IMR-90 (cell line): ENCODE results near the gene HCFC1. TPM values are rescaled to one million over a fixed set of nuclear protein-coding genes. Genes with fewer than 3 reads are reported as not detected.

ENCODE experiments used
- ATAC-seq: fragments of 200-7000 bp; cut with Tn5 transposase; 2 replicates; pipeline ENCODE4 v1.9.1; 2020; ENCODE audit warnings: low read depth, mild to moderate bottlenecking, moderate library complexity
- BruUV-seq: library from RNA; stranded (reverse); fragments of 400-500 nt; replicated peaks from 2 replicates; lab custom pipeline; 2021; lab: Mats Ljungman, UMichigan
- CTCF ChIA-PET: fragments of 300-600 bp; formaldehyde crosslinking; extraction: SDS; loops from one replicate; lab custom pipeline; 2021; ENCODE audit warnings: antibody characterized with exemption; lab: Yijun Ruan, JAX
- POLR2A ChIA-PET: fragments of 300-600 bp; sonication (Branson Sonifier 250); formaldehyde crosslinking; loops from one replicate; lab custom pipeline; 2022; ENCODE audit warnings: antibody characterized with exemption; ENCODE audit not compliant: unreplicated experiment; lab: Charles Lee
- DNase-seq: peaks from one replicate; pipeline ENCODE4 v3.0.0; 2013
- H2AFZ ChIP-seq: replicated peaks from 2 replicates; pipeline ENCODE3; 2013; ENCODE audit warnings: low read length, mild to moderate bottlenecking; ENCODE audit not compliant: poor library complexity
- H2AK5ac ChIP-seq: 2 replicates; pipeline ENCODE4 v1.6.1; 2013; ENCODE audit warnings: low read depth, low read length, inconsistent platforms
- H2AK9ac ChIP-seq: replicated peaks from 2 replicates; pipeline ENCODE3; 2013; ENCODE audit warnings: mild to moderate bottlenecking, low read depth, low read length, moderate library complexity; ENCODE audit not compliant: poor library complexity
- H2BK120ac ChIP-seq: 2 replicates; pipeline ENCODE4 v1.6.1; 2013; ENCODE audit warnings: low read depth, low read length, inconsistent platforms
- H2BK15ac ChIP-seq: 3 replicates; pipeline ENCODE4 v1.6.1; 2013; ENCODE audit warnings: low read depth, low read length, inconsistent platforms
- H2BK20ac ChIP-seq: 2 replicates; pipeline ENCODE4 v1.6.1; 2013; ENCODE audit warnings: low read depth, mild to moderate bottlenecking, inconsistent platforms, low read length, moderate library complexity
- H2BK5ac ChIP-seq: 2 replicates; pipeline ENCODE4 v1.6.1; 2013; ENCODE audit warnings: mild to moderate bottlenecking, low read depth, low read length, inconsistent platforms; ENCODE audit not compliant: poor library complexity, severe bottlenecking
- H3K14ac ChIP-seq: replicated peaks from 2 replicates; pipeline ENCODE4 v1.6.1; 2013; ENCODE audit warnings: low read depth, low read length, inconsistent platforms
- H3K18ac ChIP-seq: 2 replicates; pipeline ENCODE4 v1.6.1; 2013; ENCODE audit warnings: low read depth, low read length, control low read depth
- H3K23ac ChIP-seq: 2 replicates; pipeline ENCODE4 v1.6.1; 2013; ENCODE audit warnings: low read depth, low read length, inconsistent platforms
- H3K27ac ChIP-seq: 2 replicates; pipeline ENCODE4 v1.5.1; 2013; ENCODE audit warnings: mild to moderate bottlenecking, control low read depth, low read length; ENCODE audit not compliant: insufficient read depth
- H3K27me3 ChIP-seq: 2 replicates; pipeline ENCODE4 v1.6.1; 2013; ENCODE audit warnings: low read length; ENCODE audit not compliant: control insufficient read depth, insufficient read depth
- H3K36me3 ChIP-seq: 2 replicates; pipeline ENCODE4 v1.6.1; 2013; ENCODE audit warnings: low read length, mixed read lengths; ENCODE audit not compliant: control insufficient read depth, insufficient read depth
- H3K4ac ChIP-seq: 2 replicates; pipeline ENCODE4 v1.6.1; 2013; ENCODE audit warnings: low read depth, low read length, inconsistent platforms
- H3K4me1 ChIP-seq: 2 replicates; pipeline ENCODE4 v1.6.1; 2013; ENCODE audit warnings: low read length, mixed read lengths; ENCODE audit not compliant: control insufficient read depth, insufficient read depth
- H3K4me2 ChIP-seq: 2 replicates; pipeline ENCODE4 v1.6.1; 2013; ENCODE audit warnings: low read depth, mild to moderate bottlenecking, control low read depth, low read length, moderate library complexity
- H3K4me3 ChIP-seq: 2 replicates; pipeline ENCODE4 v1.5.1; 2013; ENCODE audit warnings: low read depth, mild to moderate bottlenecking, control low read depth, low read length, moderate library complexity; ENCODE audit not compliant: insufficient read depth
- H3K56ac ChIP-seq: 2 replicates; pipeline ENCODE4 v1.6.1; 2013; ENCODE audit warnings: low read length, inconsistent platforms; ENCODE audit not compliant: insufficient read depth; ENCODE audit errors: extremely low read depth
- H3K79me1 ChIP-seq, 2 experiments: 2 replicates each; pipeline ENCODE4 v1.6.1; 2013; ENCODE audit warnings: low read length in 2 of 2, inconsistent platforms in 1 of 2, low read depth in 1 of 2
- H3K9ac ChIP-seq: 2 replicates; pipeline ENCODE4 v1.6.1; 2013; ENCODE audit warnings: low read depth, low read length, control low read depth
- H3K9me1 ChIP-seq: 2 replicates; pipeline ENCODE4 v1.6.1; 2013; ENCODE audit warnings: low read length, inconsistent platforms; ENCODE audit not compliant: insufficient read depth
- H3K9me3 ChIP-seq: 2 replicates; pipeline ENCODE4 v1.6.1; 2013; ENCODE audit warnings: low read length; ENCODE audit not compliant: control insufficient read depth, insufficient read depth
- H4K20me1 ChIP-seq: 2 replicates; pipeline ENCODE4 v1.6.1; 2013; ENCODE audit warnings: low read length, inconsistent platforms; ENCODE audit not compliant: insufficient read depth
- H4K5ac ChIP-seq: 2 replicates; pipeline ENCODE4 v1.6.1; 2013; ENCODE audit warnings: mild to moderate bottlenecking, low read depth, low read length, control low read depth
- H4K8ac ChIP-seq, 2 experiments: 2 replicates each; pipeline ENCODE4 v1.6.1; 2013; ENCODE audit warnings: low read depth in 2 of 2, low read length in 2 of 2, control low read depth in 1 of 2, inconsistent platforms in 1 of 2
- H4K91ac ChIP-seq: 2 replicates; pipeline ENCODE4 v1.6.1; 2013; ENCODE audit warnings: low read depth, low read length, inconsistent platforms; ENCODE audit not compliant: insufficient read depth
- BHLHE40 ChIP-seq: fragments of 150-350 bp; IDR thresholded peaks from 2 replicates; pipeline ENCODE4 v1.6.1; 2016; ENCODE audit warnings: mild to moderate bottlenecking, low read depth, low read length
- CEBPB ChIP-seq: IDR thresholded peaks from 2 replicates; pipeline ENCODE4 v1.6.1; 2012; ENCODE audit warnings: low read depth, low read length, improper control_type of control experiment
- CHD1 ChIP-seq: IDR thresholded peaks from 2 replicates; pipeline ENCODE4 v1.6.1; 2012; ENCODE audit warnings: low read depth, low read length, improper control_type of control experiment
- ELK1 ChIP-seq: fragments of 150-350 bp; IDR thresholded peaks from 2 replicates; pipeline ENCODE4 v1.6.1; 2016; ENCODE audit warnings: low read depth, mild to moderate bottlenecking, low read length, moderate library complexity, borderline replicate concordance
- FOS ChIP-seq: fragments of 150-350 bp; IDR thresholded peaks from 2 replicates; pipeline ENCODE4 v1.6.1; 2016; ENCODE audit warnings: low read depth, low read length
- MAFK ChIP-seq: IDR thresholded peaks from 2 replicates; pipeline ENCODE4 v1.6.1; 2012; ENCODE audit warnings: low read depth, low read length, improper control_type of control experiment
- MAZ ChIP-seq: IDR thresholded peaks from 2 replicates; pipeline ENCODE4 v1.6.1; 2012; ENCODE audit warnings: low read depth, mild to moderate bottlenecking, low read length, improper control_type of control experiment, moderate library complexity, borderline replicate concordance
- MXI1 ChIP-seq: IDR thresholded peaks from 2 replicates; pipeline ENCODE4 v1.6.1; 2012; ENCODE audit warnings: low read depth, mild to moderate bottlenecking, low read length, moderate library complexity, borderline replicate concordance
- NFE2L2 ChIP-seq: fragments of 150-350 bp; IDR thresholded peaks from 2 replicates; pipeline ENCODE4 v1.6.1; 2016; ENCODE audit warnings: low read depth, mild to moderate bottlenecking, low read length
- POLR2A ChIP-seq: IDR thresholded peaks from 2 replicates; pipeline ENCODE4 v1.6.1; 2012; ENCODE audit warnings: mild to moderate bottlenecking, low read depth, low read length
- RAD21 ChIP-seq: IDR thresholded peaks from 2 replicates; pipeline ENCODE4 v1.6.1; 2012; ENCODE audit warnings: low read length, improper control_type of control experiment
- RCOR1 ChIP-seq: IDR thresholded peaks from 2 replicates; pipeline ENCODE4 v1.6.1; 2012; ENCODE audit warnings: mild to moderate bottlenecking, low read length, improper control_type of control experiment; ENCODE audit not compliant: insufficient replicate concordance
- RFX5 ChIP-seq: IDR thresholded peaks from 2 replicates; pipeline ENCODE4 v1.8.0; 2012; ENCODE audit warnings: low read depth, mild to moderate bottlenecking, low read length, moderate library complexity
- SMC3 ChIP-seq: fragments of 150-350 bp; IDR thresholded peaks from 2 replicates; pipeline ENCODE4 v1.6.1; 2016; ENCODE audit warnings: low read depth, mild to moderate bottlenecking, antibody characterized with exemption, low read length, moderate library complexity
- USF2 ChIP-seq: fragments of 150-350 bp; IDR thresholded peaks from 2 replicates; pipeline ENCODE4 v1.6.1; 2017; ENCODE audit warnings: mild to moderate bottlenecking, antibody characterized with exemption, low read length, low read depth
- WGBS, 2 experiments: methylation state at CpG; one replicate each; pipeline versions ENCODE4 v1.1.5 to v1.1.7; 2013; ENCODE audit warnings: missing lambda C conversion rate in 2 of 2; ENCODE audit not compliant: insufficient read length in 1 of 2; ENCODE audit errors: extremely low coverage in 2 of 2; 5-methylcytosine and 5-hydroxymethylcytosine counted together
- dilution Hi-C: fragments of 300-500 bp; cut with HindIII; formaldehyde crosslinking; loops from one replicate; pipeline ENCODE4 v1.14.3; 2018; ENCODE audit warnings: low sequenced_read_pairs; ENCODE audit not compliant: unreplicated experiment
- in situ Hi-C: fragments of 300-500 bp; cut with MboI; formaldehyde crosslinking; loops from 3 replicates; pipeline ENCODE4 v1.14.3; 2019; ENCODE audit warnings: low sequenced_read_pairs, inconsistent platforms, mixed read lengths
- intact Hi-C: fragments of 100-400 bp; cut with micrococcal nuclease; formaldehyde crosslinking; loops from 2 replicates; pipeline ENCODE4 v1.10.0; 2022
- polyA plus RNA-seq, 3 experiments: library from polyadenylated mRNA; depleted of rRNA; stranded (reverse); fragments of >200 nt; gene quantifications; 2 replicates each; pipeline ENCODE4 v1.2.3, GENCODE V29; 2012; ENCODE audit warnings: low replicate concordance in 1 of 3
- total RNA-seq: library from RNA; depleted of rRNA; stranded (reverse); fragments of >200 nt; gene quantifications from 2 replicates; pipeline ENCODE4 v1.2.3, GENCODE V29; 2012
- TF ChIP-seq, protein P1 (sequence below): conservative IDR thresholded peaks from 2 replicates; pipeline ENCODE4 v1.5.1; 2012; ENCODE audit warnings: mild to moderate bottlenecking, low read depth, low read length, improper control_type of control experiment

The HCFC1 gene
- total and polyA plus RNA-seq, 2 of the 4 experiments (the other 2 are of a cell fraction): 3.2 to 17.6 TPM

DNA sequence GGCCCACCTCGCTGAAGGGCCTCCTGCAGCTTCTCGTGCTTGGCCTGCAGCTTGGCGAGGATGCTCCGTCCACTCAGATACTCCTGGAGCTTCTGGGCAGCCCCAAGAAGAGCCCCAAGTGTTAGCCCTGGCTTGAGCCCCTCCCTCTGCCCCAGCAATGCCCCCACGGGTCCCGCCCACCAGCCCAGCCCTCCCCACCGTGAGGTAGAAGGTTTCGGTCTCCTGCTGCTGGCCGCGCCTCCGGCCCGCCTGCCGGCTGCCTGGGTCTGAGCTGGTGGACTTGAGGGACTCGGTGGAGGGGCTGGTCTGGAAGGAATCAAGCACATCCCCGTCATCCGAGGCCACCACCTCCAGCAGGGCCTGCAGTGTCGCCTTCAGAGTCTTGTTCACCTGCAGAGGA is 58.4 kb downstream of the HCFC1 start:
- Histone ChIP-seq H3K4me2 (no peak overlapping the region), H3K9me1 (no peaks in the 10 kb centered on the region), H4K8ac (no peak overlapping the region), H3K79me1 (no peaks in the 10 kb centered on the region), H3K9me3 (no peaks in the 10 kb centered on the region; the same call in 1 of the 2 replicates), H3K36me3 (no peaks in the 10 kb centered on the region), H2AK5ac (no peak overlapping the region), H3K27ac (no peak overlapping the region), H2AK9ac (no peak overlapping the region), H3K27me3 (peaks cover 19% of the 10 kb centered on the region), H3K23ac (no peak overlapping the region), H2BK15ac (no peak overlapping the region), H3K56ac (no peak overlapping the region), H2BK5ac (no peak overlapping the region), H2BK20ac (no peak overlapping the region), H2AFZ (no peak overlapping the region), H3K14ac (no peak overlapping the region), H3K18ac (no peak overlapping the region), H3K4me1 (no peaks in the 10 kb centered on the region), H3K4ac (no peak overlapping the region), H4K5ac (no peak overlapping the region), H3K4me3 (no peak overlapping the region), H2BK120ac (no peak overlapping the region), H4K20me1 (no peaks in the 10 kb centered on the region), H4K91ac (no peak overlapping the region), H3K9ac (no peak overlapping the region)
- dilution Hi-C loops: no loop called here
- no peak for TF ChIP-seq MAZ
- no peak for TF ChIP-seq RFX5
- TF ChIP-seq, protein P1, sequence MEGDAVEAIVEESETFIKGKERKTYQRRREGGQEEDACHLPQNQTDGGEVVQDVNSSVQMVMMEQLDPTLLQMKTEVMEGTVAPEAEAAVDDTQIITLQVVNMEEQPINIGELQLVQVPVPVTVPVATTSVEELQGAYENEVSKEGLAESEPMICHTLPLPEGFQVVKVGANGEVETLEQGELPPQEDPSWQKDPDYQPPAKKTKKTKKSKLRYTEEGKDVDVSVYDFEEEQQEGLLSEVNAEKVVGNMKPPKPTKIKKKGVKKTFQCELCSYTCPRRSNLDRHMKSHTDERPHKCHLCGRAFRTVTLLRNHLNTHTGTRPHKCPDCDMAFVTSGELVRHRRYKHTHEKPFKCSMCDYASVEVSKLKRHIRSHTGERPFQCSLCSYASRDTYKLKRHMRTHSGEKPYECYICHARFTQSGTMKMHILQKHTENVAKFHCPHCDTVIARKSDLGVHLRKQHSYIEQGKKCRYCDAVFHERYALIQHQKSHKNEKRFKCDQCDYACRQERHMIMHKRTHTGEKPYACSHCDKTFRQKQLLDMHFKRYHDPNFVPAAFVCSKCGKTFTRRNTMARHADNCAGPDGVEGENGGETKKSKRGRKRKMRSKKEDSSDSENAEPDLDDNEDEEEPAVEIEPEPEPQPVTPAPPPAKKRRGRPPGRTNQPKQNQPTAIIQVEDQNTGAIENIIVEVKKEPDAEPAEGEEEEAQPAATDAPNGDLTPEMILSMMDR: no peak
- TF ChIP-seq SMC3: no peak
- TF ChIP-seq BHLHE40: no peak
- TF ChIP-seq POLR2A: no peak
- TF ChIP-seq RAD21: no peak
- no peak for TF ChIP-seq USF2
- no peak for TF ChIP-seq MAFK
- TF ChIP-seq NFE2L2: no peak
- no peak for TF ChIP-seq ELK1
- no peak for TF ChIP-seq RCOR1
- no peak for TF ChIP-seq CEBPB
- no peak for TF ChIP-seq FOS
- TF ChIP-seq MXI1: no peak
- TF ChIP-seq CHD1: no peak
- no TSS peak for BruUV-seq
- in situ Hi-C loops: loop anchor here (25.0 kb wide), 1 partner anchor 951 kb away; no protein-coding TSS in a partner anchor
- ATAC-seq (no peak), DNase-seq (no peak)
- CTCF ChIA-PET: no interaction called here
- 80% methylated on average over 1 of the region's 17 CpGs; no CpG with 5 or more reads in 1 of the 2 experiments for WGBS, 2 experiments
- intact Hi-C loops: no loop called here
- POLR2A ChIA-PET: no interaction called here
